Measurements from ENCODE around the gene FOXK2. TPM values are rescaled to one million over a fixed set of nuclear protein-coding genes. Genes with fewer than 3 reads are reported as not detected.
"Not testable (repeated sequence)": the region's sequence is repeated elsewhere in the genome, so short reads cannot be mapped to it uniquely, and the experiment has no call there.

Gene FOXK2
- total and polyA plus RNA-seq, 4 donors: 23.4 to 59.8 (median 33.4) TPM

GRCh38 chr17:82582213-82582612 is 62.7 kb downstream of the FOXK2 start:
- H3K9me3 ChIP-seq (ENCODE audit: control insufficient read depth in 4 of 4, insufficient read depth in 3 of 4, low read length in 3 of 4): no peaks in the 10 kb centered on the region
- H3K27ac ChIP-seq (ENCODE audit: low read depth in 1 of 2, low read length in 1 of 2): no peak overlapping the region
- no peak overlapping the region for H3K9ac ChIP-seq (ENCODE audit: insufficient read depth in 1 of 2, low read length in 2 of 2)
- ATAC-seq (ENCODE audit: insufficient read depth, low FRiP score) (no peak), DNase-seq (no peak)
- no peaks in the 10 kb centered on the region for H3K27me3 ChIP-seq (ENCODE audit: control insufficient read depth in 3 of 3, insufficient read depth in 3 of 3, low read length in 2 of 3)
- no peak overlapping the region for H3K4me3 ChIP-seq
- H3K36me3 ChIP-seq (ENCODE audit: control insufficient read depth in 4 of 4, insufficient read depth in 4 of 4, low read length in 4 of 4): peaks cover 9 to 24% (median 13%) of the 10 kb centered on the region in 4 donors
- no peak for TF ChIP-seq CTCF (IDR thresholded peaks at IDR 0.05; ENCODE audit: control extremely low read depth, extremely low read depth)
- H3K4me1 ChIP-seq (ENCODE audit: control insufficient read depth in 5 of 5, insufficient read depth in 5 of 5, low read length in 5 of 5): peaks cover 0 to 2% (median 0%) of the 10 kb centered on the region in 5 donors
- 73 to 88% methylated on average over 8 of the region's 8 CpGs for WGBS, 2 donors

- Histone ChIP-seq H3K36me3 (ENCODE audit: control insufficient read depth in 4 of 4, insufficient read depth in 4 of 4, low read length in 4 of 4) (peaks cover 8 to 28% (median 14%) of the 10 kb centered on the region in 4 donors), H3K27me3 (ENCODE audit: control insufficient read depth in 3 of 3, insufficient read depth in 3 of 3, low read length in 2 of 3) (no peaks in the 10 kb centered on the region), H3K4me3 (no peak overlapping the region), H3K9me3 (ENCODE audit: control insufficient read depth in 4 of 4, insufficient read depth in 3 of 4, low read length in 3 of 4) (no peaks in the 10 kb centered on the region), H3K4me1 (ENCODE audit: control insufficient read depth in 5 of 5, insufficient read depth in 5 of 5, low read length in 5 of 5) (peaks cover 0 to 2% (median 0%) of the 10 kb centered on the region in 5 donors), H3K27ac (ENCODE audit: low read depth in 1 of 2, low read length in 1 of 2) (no peak overlapping the region), H3K9ac (ENCODE audit: insufficient read depth in 1 of 2, low read length in 2 of 2) (no peak overlapping the region)
- 90 to 97% methylated on average over 11 of the region's 11 CpGs for WGBS, 2 donors
- TF ChIP-seq CTCF (IDR thresholded peaks at IDR 0.05; ENCODE audit: control extremely low read depth, extremely low read depth): no peak
- ATAC-seq (ENCODE audit: insufficient read depth, low FRiP score) (no peak), DNase-seq (no peak)
Observed at GRCh38 chr17:82582709-82583108, 63.2 kb downstream of the FOXK2 start.

GRCh38 chr17:82583720-82584234 is 64.2 kb downstream of the FOXK2 start:
- Histone ChIP-seq H3K27me3 (ENCODE audit: control insufficient read depth in 3 of 3, insufficient read depth in 3 of 3, low read length in 2 of 3) (no peaks in the 10 kb centered on the region), H3K9me3 (ENCODE audit: control insufficient read depth in 4 of 4, insufficient read depth in 3 of 4, low read length in 3 of 4) (no peaks in the 10 kb centered on the region), H3K9ac (ENCODE audit: insufficient read depth in 1 of 2, low read length in 2 of 2) (no peak overlapping the region), H3K36me3 (ENCODE audit: control insufficient read depth in 4 of 4, insufficient read depth in 4 of 4, low read length in 4 of 4) (peaks cover 8 to 34% (median 16%) of the 10 kb centered on the region in 4 donors), H3K27ac (ENCODE audit: low read depth in 1 of 2, low read length in 1 of 2) (peak overlapping the region in 1 of 2 donors; percentile 85), H3K4me1 (ENCODE audit: control insufficient read depth in 5 of 5, insufficient read depth in 5 of 5, low read length in 5 of 5) (peaks cover 0 to 2% (median 0%) of the 10 kb centered on the region in 5 donors), H3K4me3 (no peak overlapping the region)
- TF ChIP-seq CTCF (IDR thresholded peaks at IDR 0.05; ENCODE audit: control extremely low read depth, extremely low read depth): no peak
- peak; percentile 74 for ATAC-seq (ENCODE audit: insufficient read depth, low FRiP score)
- DNase-seq: no peak
- WGBS, 2 donors: 72 to 84% methylated on average over 28 of the region's 28 CpGs

- not testable (repeated sequence) for H3K4me1 ChIP-seq (ENCODE audit: control insufficient read depth in 5 of 5, insufficient read depth in 5 of 5, low read length in 5 of 5); ATAC-seq (ENCODE audit: insufficient read depth, low FRiP score); H3K9me3 ChIP-seq (ENCODE audit: control insufficient read depth in 4 of 4, insufficient read depth in 3 of 4, low read length in 3 of 4); H3K9ac ChIP-seq (ENCODE audit: insufficient read depth in 1 of 2, low read length in 2 of 2); H3K27me3 ChIP-seq (ENCODE audit: control insufficient read depth in 3 of 3, insufficient read depth in 3 of 3, low read length in 2 of 3); H3K4me3 ChIP-seq
- DNase-seq: peak; percentile 69 to 87 (median 86)
- Histone ChIP-seq H3K36me3 (ENCODE audit: control insufficient read depth in 4 of 4, insufficient read depth in 4 of 4, low read length in 4 of 4) (peaks cover 8 to 35% (median 16%) of the 10 kb centered on the region in 4 donors), H3K27ac (ENCODE audit: low read depth in 1 of 2, low read length in 1 of 2) (peak overlapping the region in 1 of 2 donors; percentile 4)
- WGBS, 2 donors: 95% methylated on average over 22 to 23 of the region's 23 CpGs
Observed at GRCh38 chr17:82585935-82586575, 66.5 kb downstream of the FOXK2 start.

Data from lung (tissue), 12 donors.